OCI-LY1 (cell line): Measurements from ENCODE around the gene EDEM3.

Source experiments
- CTCF ChIP-seq: fragments of 200-600 bp; sonication (generic), shearing (Covaris generic); IDR thresholded peaks from 2 replicates; pipeline ENCODE4 v1.5.1; 2017; ENCODE audit warnings: mild to moderate bottlenecking, antibody characterized with exemption, low read length, moderate library complexity, mixed read lengths
- EZH2 ChIP-seq: fragments of 200-600 bp; sonication (generic), shearing (Covaris generic); IDR thresholded peaks from 2 replicates; pipeline ENCODE4 v1.8.0; 2017; ENCODE audit warnings: borderline replicate concordance, mixed run types, mild to moderate bottlenecking, antibody characterized with exemption, low read length, moderate library complexity, mixed read lengths

- TF ChIP-seq EZH2: no peak
- TF ChIP-seq CTCF: no peak
Observed at GRCh38 chr1:184773762-184774320, 19.2 kb upstream of the EDEM3 start.
